ENCODE results near the gene DNAI4. TPM values are rescaled to one million over a fixed set of nuclear protein-coding genes. Genes with fewer than 3 reads are reported as not detected.

The DNAI4 gene
- polyA plus RNA-seq, 1 of the 3 experiments (the other 2 are of a cell fraction) = 1.3 TPM

- H3F3A ChIP-seq (replicated peaks; ENCODE audit: insufficient read depth) = no peaks in the 10 kb centered on the region
- H3K4me2 ChIP-seq = no peak overlapping the region
- no peaks in the 10 kb centered on the region for H3K36me3 ChIP-seq (replicated peaks in 1 of 2; ENCODE audit: control insufficient read depth in 1 of 2, insufficient read depth in 2 of 2, low read length in 1 of 2)
- H3K79me2 ChIP-seq (ENCODE audit: insufficient read depth) = no peaks in the 10 kb centered on the region
- no peak overlapping the region for H3K27ac ChIP-seq (ENCODE audit: low read depth in 2 of 2, low read length in 1 of 2)
- ChIA-PET CTCF (no interaction called here), POLR2A (no interaction called here)
- DNase-seq = no peak
- WGBS (ENCODE audit: low lambda C conversion rate) = 100% methylated on average over 1 of the region's 1 CpG
- no peaks in the 10 kb centered on the region for H3K27me3 ChIP-seq (ENCODE audit: insufficient read depth)
- 0 out of 2 replicates have a peak, but pooled peaks cover 2% of the 10 kb centered on the region for H3K9me2 ChIP-seq
- H3K4me1 ChIP-seq (ENCODE audit: control insufficient read depth in 1 of 2, insufficient read depth in 2 of 2, low read depth in 1 of 2, low read length in 1 of 2) = no peaks in the 10 kb centered on the region
- H3K9me3 ChIP-seq = no peaks in the 10 kb centered on the region
- H3K9ac ChIP-seq = no peak overlapping the region
- no peak overlapping the region for H2AFZ ChIP-seq (ENCODE audit: low read depth)
- H3K4me3 ChIP-seq (ENCODE audit: low read depth in 2 of 2, low read length in 1 of 2) = no peak overlapping the region
- TF ChIP-seq POLR2AphosphoS5 (IDR thresholded peaks at IDR 0.05; ENCODE audit: low read depth, low read length) = no peak
- no peak for TF ChIP-seq FOXJ3 (CRISPR knock-in tag; IDR thresholded peaks at IDR 0.05)
- TF ChIP-seq SMC3 (IDR thresholded peaks at IDR 0.05; ENCODE audit: low read depth, low read length) = no peak
- TF ChIP-seq GATA2 (CRISPR knock-in tag; IDR thresholded peaks at IDR 0.05) = no peak
- TF ChIP-seq MXI1 (IDR thresholded peaks at IDR 0.05; ENCODE audit: low read depth, low read length) = no peak
- TF ChIP-seq, protein P1, sequence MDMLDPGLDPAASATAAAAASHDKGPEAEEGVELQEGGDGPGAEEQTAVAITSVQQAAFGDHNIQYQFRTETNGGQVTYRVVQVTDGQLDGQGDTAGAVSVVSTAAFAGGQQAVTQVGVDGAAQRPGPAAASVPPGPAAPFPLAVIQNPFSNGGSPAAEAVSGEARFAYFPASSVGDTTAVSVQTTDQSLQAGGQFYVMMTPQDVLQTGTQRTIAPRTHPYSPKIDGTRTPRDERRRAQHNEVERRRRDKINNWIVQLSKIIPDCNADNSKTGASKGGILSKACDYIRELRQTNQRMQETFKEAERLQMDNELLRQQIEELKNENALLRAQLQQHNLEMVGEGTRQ (IDR thresholded peaks at IDR 0.05; ENCODE audit: borderline replicate concordance, low read depth, low read length) = no peak
- no peak for TF ChIP-seq CHD2 (IDR thresholded peaks at IDR 0.05; ENCODE audit: low read length, partially characterized antibody)
- TF ChIP-seq, protein P2, sequence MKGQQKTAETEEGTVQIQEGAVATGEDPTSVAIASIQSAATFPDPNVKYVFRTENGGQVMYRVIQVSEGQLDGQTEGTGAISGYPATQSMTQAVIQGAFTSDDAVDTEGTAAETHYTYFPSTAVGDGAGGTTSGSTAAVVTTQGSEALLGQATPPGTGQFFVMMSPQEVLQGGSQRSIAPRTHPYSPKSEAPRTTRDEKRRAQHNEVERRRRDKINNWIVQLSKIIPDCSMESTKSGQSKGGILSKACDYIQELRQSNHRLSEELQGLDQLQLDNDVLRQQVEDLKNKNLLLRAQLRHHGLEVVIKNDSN (IDR thresholded peaks at IDR 0.05; ENCODE audit: borderline replicate concordance, low read depth) = no peak
- TF ChIP-seq JUND (IDR thresholded peaks at IDR 0.05) = no peak
- TF ChIP-seq PBX3 (IDR thresholded peaks at IDR 0.05) = no peak
- no peaks in the 10 kb centered on the region for H4K20me1 ChIP-seq (ENCODE audit: insufficient read depth)
Measured at GRCh38 chr1:66824771-66825170, 99.9 kb downstream of the DNAI4 start.

GRCh38 chr1:66809736-66810326, 114.8 kb downstream of the DNAI4 start:
- POLR2A ChIA-PET = no interaction called here
- Histone ChIP-seq H3K27ac (ENCODE audit: low read depth in 2 of 2, low read length in 1 of 2) (no peak overlapping the region), H3K4me3 (ENCODE audit: low read depth in 2 of 2, low read length in 1 of 2) (no peak overlapping the region), H3K4me2 (no peak overlapping the region), H3K9me3 (no peaks in the 10 kb centered on the region), H3K4me1 (ENCODE audit: control insufficient read depth in 1 of 2, insufficient read depth in 2 of 2, low read depth in 1 of 2, low read length in 1 of 2) (no peaks in the 10 kb centered on the region), H3K36me3 (replicated peaks in 1 of 2; ENCODE audit: control insufficient read depth in 1 of 2, insufficient read depth in 2 of 2, low read length in 1 of 2) (no peaks in the 10 kb centered on the region), H2AFZ (ENCODE audit: low read depth) (no peak overlapping the region), H3F3A (replicated peaks; ENCODE audit: insufficient read depth) (no peaks in the 10 kb centered on the region), H3K27me3 (ENCODE audit: insufficient read depth) (no peaks in the 10 kb centered on the region), H3K79me2 (ENCODE audit: insufficient read depth) (no peaks in the 10 kb centered on the region), H3K9ac (no peak overlapping the region), H3K9me2 (no peaks in the 10 kb centered on the region), H4K20me1 (ENCODE audit: insufficient read depth) (no peaks in the 10 kb centered on the region)
- TF ChIP-seq CHD2 (IDR thresholded peaks at IDR 0.05; ENCODE audit: low read length, partially characterized antibody) (no peak), MXI1 (IDR thresholded peaks at IDR 0.05; ENCODE audit: low read depth, low read length) (no peak), MAX (IDR thresholded peaks at IDR 0.05; ENCODE audit: low read depth) (no peak), YY1 (IDR thresholded peaks at IDR 0.05; ENCODE audit: low read depth) (no peak), EZH2phosphoT487 (IDR thresholded peaks at IDR 0.05; ENCODE audit: borderline replicate concordance, low read depth) (no peak), RAD21 (IDR thresholded peaks at IDR 0.05; ENCODE audit: low read length) (no peak), GATA2 (CRISPR knock-in tag; IDR thresholded peaks at IDR 0.05) (no peak), FOXM1 (IDR thresholded peaks at IDR 0.05; ENCODE audit: low read depth) (no peak), MEF2A (IDR thresholded peaks at IDR 0.05; ENCODE audit: borderline replicate concordance, low read depth) (no peak)
- TF ChIP-seq, protein P1 (IDR thresholded peaks at IDR 0.05; ENCODE audit: borderline replicate concordance, low read depth, low read length) = no peak
- CTCF ChIA-PET = no interaction called here
- no peak for DNase-seq
- WGBS (ENCODE audit: low lambda C conversion rate) = 40% methylated on average over 1 of the region's 1 CpG
